Measurements from ENCODE around the gene NLRP8.
"Not testable (repeated sequence)": the region's sequence is repeated elsewhere in the genome, so short reads cannot be mapped to it uniquely, and the experiment has no call there.

NLRP8 gene

DNA sequence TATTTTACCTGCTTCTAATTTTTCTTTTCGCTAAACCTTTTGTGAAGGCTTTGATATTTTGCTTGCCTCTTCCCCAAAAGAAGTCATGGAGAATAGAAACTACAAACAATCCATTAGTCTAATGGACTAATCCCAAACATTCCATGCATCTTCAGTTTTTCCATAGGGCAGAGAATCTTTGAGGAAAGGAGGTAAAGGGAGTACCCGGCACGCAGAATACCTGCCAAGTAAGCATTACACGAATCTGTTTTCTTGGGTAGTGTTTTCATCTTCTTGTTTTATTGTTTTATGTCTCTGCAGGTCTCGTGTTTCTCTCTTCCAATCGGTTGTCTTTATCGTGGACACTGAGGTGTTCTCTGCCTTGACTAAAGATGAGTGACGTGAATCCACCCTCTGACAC lies at the start of gene NLRP8:
TSS of gene NLRP8 (plus strand) at position 301 of the 400 bp plus-strand sequence.
- no peak for DNase-seq (ENCODE audit: low spot score)

DNA sequence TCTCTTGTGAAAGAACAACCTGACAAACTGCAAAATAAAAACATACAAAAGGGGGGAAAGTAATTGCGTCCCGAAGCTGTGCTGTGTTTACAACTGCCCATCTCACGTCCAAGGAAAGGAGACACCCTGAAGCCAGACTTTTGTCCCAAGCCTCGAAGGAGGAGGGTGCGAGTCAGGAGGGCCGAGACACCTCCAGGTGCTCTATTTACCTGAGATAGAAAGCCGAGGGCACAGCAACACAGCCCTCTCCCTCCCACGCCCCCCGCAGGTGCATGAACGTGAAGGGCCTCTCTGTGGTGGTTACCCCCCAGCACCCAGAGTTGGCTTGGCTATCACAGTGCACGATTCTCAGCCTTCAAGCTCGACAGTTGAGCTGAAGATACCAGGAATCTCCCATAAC lies 48.7 kb upstream of the NLRP8 start:
- DNase-seq (ENCODE audit: low spot score) = no peak

DNA sequence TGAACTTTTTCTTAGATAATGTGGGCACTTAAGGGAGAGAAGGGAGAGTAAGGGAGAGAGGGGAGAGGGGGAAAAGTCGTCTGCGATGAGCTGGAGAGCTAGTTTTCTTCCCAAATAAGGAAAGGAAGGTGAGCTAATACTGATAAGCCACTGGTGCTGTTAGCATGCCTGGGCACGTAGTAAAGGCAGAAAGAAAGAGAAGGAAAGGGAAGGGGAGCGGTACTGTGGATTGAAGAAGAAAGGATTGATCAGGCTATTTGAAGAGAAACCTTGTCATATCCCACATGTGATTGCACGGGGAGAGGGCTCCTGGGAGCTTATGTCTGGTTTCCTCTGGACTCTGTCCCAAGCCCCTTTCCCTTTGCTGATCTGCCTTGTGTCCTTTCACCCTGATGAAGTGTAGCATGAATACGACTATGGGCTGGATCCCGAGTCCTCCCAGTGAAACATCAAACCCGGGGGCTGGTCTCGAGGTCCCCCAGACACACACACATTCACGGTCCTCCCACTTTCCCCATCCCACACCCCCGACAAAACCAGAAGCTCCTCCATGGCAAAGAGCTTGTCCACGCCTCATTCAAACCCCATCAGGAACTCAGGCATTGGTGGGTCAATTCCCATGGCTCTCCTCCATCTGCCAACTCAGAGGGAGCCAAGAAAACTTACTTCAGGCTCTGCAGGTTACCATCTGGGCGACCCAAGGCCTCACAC lies 46.1 kb upstream of the NLRP8 start:
- no peak for DNase-seq (ENCODE audit: low spot score)

GRCh38 chr19:55902080-55902751 lies 45.4 kb upstream of the NLRP8 start:
- no peak for DNase-seq (ENCODE audit: low spot score)

- no peak for DNase-seq (ENCODE audit: low spot score)
Observed at GRCh38 chr19:55907286-55907685, 40.3 kb upstream of the NLRP8 start.

DNA sequence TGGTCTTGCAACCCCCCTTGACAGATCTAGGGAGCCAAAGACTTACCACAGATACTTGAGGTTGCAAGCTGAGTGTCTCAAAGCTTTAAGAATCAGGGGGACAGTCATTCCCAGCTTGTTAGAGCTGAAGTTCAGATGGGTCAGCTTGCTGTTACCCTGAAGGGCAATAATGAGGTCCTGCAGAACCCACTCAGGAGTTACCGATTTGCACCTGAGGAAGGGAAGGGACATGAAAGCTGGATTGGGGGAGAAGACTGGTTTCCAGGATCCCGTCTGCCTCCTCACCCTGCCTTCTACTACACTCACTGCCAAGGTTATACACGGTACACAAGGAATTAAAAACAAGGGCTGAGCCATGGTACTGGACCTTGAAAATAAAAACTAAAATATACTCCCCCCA lies 39.9 kb upstream of the NLRP8 start:
- no peak for DNase-seq (ENCODE audit: low spot score)

DNA sequence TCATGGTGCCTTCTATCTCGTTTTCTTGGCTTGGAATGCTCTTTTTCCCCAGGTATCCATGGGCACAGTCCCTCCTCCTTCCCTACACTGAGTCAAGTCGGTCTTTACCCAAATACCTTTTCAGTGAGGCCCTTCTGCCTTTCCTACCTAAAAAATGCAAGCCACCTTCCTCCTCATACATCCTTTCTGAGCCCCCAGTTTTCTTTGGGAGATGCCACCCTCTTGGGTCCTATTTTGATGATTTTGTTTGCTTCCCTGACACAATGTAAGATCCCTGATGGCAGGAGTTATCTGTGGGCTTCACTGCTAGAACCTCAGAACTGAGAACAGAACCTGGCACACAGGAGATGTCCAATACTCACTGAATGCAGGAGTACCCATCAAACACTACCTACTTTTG lies 37.8 kb upstream of the NLRP8 start:
- no peak for DNase-seq (ENCODE audit: low spot score)

DNA sequence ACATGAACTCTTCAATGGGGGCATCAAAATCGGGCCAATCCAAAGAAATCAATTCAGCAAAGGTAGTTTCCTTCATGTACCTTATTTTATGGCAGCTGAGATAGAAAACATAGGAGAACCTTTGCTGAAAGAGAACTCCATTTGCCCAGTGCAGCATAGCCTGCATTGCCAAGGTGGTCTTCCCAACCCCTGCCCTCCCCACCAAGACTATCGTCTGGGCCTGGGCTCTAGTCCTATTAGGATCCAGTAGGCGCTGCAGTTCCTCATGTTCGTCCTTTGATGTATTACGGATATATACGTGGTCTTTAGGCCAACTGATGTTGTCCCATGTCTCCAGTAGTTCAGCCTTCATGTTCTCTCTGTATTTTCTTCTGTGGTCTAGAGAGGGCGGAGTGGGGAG lies 34.7 kb upstream of the NLRP8 start:
- DNase-seq (ENCODE audit: low spot score) = no peak

DNA sequence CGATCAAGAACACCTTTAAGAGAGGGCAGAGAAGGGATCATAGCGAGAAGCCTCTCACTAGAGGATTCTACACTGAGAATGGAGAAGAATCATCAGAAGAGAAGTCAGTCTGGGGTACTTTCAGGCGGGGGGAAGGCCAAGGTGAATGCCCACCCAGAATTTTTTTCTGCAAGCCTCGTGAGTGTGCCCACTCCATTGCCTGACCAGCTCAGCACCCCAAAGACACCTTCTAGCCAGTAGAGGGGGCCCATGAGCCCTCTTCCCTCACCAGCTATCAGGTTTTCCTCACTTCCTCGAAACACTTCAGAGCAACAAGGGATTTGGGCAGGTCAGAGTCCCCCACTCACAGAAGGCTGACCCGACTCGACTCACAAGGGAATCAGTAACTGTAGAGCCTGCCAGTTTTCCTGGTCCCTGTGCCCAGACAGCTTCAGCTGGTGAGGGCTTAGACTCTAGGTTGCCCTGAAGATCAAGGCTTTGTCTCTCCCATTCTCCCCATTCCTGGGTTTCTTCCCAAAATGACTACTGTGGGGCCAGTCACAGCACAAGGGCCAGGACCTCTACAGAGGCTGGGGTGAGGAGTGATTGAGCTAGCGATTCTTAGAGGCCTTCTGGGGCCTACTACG lies 33.9 kb upstream of the NLRP8 start:
- DNase-seq (ENCODE audit: low spot score) = no peak

- DNase-seq (ENCODE audit: low spot score) = no peak
Observed at GRCh38 chr19:55923556-55923955, 24.1 kb upstream of the NLRP8 start.

- DNase-seq (ENCODE audit: low spot score) = no peak
Observed at GRCh38 chr19:55927991-55928390, 19.6 kb upstream of the NLRP8 start.

DNA sequence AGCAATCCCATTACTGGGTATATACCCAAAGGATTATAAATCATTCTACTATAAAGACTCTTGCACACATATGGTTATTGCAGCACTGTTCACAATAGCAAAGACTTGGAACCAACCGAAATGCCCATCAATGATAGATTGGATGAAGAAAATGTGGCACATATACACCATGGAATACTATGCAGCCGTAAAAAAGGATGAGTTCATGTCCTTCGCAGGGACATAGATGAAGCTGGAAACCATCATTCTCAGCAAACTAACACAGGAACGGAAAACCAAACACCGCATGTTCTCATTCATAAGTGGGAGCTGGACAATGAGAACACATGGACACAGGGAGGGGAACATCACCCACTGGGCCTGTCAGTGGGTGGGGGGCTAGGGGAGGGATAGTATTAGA lies 18.4 kb upstream of the NLRP8 start:
- not testable (repeated sequence) for DNase-seq (ENCODE audit: low spot score)

GRCh38 chr19:55930996-55931515 lies 16.6 kb upstream of the NLRP8 start:
- DNase-seq (ENCODE audit: low spot score) = no peak

DNA sequence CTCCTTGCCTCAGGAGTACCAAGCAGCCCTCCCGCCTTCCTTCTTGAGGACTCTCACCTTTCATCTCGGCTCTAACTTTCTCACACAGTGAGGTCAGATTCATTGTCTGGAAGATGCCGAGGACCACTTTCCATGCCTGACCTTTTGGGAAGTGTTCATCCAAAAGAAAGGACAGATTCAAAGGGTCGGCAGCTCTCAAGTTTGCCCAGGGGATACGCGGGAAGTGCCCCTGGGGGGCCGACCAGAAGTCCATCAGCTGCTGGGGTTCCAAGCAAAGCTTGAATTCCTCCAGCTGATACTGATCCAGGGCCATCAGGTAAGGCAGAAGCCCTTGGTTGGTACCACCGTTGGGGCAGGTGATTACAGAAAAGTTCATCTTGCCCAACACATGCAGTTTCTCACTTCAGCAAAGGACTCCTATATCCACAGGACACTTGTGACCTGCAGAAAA lies 15.7 kb upstream of the NLRP8 start, which contains the start of gene NLRP13:
TSS of gene NLRP13 (minus strand) at position 401 of the 451 bp plus-strand sequence. CDS start at position 376, 25 bp downstream.
- no peak for DNase-seq (ENCODE audit: low spot score)

DNA sequence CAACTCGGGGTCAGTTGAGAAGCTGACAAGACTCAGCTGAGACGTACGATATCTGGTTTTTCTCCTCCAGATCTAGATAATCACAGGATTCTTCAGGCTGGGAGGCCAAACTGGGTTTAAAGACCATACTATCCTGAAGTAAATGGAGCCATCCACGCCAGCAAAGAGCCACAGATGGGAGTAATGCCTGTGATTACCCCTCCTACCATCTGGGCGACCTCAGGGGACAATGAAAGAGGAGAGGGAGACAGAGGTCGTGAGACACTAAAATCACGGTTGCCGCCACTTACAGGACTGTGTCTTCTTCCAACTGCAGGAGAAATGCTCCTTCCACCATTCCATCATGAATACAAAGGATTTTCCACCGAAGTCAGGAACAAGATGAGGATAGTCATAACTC lies 12.4 kb upstream of the NLRP8 start:
- DNase-seq (ENCODE audit: low spot score) = no peak

DNA sequence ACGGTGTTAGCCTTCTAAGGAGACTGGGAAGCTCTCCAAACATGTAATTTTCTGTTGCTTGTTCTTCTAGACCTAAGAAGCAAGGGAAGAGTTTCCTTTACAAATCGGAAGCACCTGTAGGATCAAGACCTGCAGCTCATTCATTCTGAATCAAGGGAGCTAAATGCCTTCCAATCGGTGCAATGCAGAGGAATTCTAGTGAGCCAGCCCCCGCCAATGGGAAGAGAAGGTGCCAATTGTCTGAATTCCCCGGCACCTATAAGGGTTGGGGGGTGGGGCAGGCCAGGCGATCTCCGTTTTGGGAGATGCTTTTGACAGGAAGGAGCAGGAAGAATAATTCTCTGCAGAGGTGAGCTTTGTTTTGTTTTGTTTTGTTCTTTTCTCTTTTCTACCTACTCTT lies 8.4 kb upstream of the NLRP8 start:
- no peak for DNase-seq (ENCODE audit: low spot score)

GRCh38 chr19:55940306-55940705 lies 7.3 kb upstream of the NLRP8 start:
- no peak for DNase-seq (ENCODE audit: low spot score)

GRCh38 chr19:55950566-55950965 lies 2.9 kb downstream of the NLRP8 start:
- not testable (repeated sequence) for DNase-seq (ENCODE audit: low spot score)

DNA sequence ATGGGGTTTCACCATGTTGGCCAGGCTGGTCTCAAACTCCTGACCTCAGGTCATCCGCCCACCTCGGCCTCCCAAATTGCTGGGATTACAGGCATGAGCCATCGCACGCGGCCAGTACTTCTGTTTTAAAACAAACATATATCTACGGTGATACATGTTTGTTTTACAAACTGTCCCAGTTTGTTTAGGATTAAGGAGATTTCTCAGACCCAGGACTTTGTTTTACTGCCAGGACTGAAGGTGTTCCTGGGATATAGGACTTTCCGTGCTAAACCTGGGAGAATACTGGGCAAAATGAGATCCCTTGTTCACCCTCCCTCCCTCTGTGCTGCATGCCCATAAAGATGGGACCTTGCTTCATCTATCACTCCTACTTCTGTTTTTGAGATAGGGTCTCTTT lies 8.8 kb downstream of the NLRP8 start:
- no peak for DNase-seq (ENCODE audit: low spot score)

- DNase-seq (ENCODE audit: low spot score) = no peak
Observed at GRCh38 chr19:55958356-55958755, 10.7 kb downstream of the NLRP8 start.

- DNase-seq (ENCODE audit: low spot score) = no peak
Observed at GRCh38 chr19:55959996-55960675, 12.5 kb downstream of the NLRP8 start.

DNA sequence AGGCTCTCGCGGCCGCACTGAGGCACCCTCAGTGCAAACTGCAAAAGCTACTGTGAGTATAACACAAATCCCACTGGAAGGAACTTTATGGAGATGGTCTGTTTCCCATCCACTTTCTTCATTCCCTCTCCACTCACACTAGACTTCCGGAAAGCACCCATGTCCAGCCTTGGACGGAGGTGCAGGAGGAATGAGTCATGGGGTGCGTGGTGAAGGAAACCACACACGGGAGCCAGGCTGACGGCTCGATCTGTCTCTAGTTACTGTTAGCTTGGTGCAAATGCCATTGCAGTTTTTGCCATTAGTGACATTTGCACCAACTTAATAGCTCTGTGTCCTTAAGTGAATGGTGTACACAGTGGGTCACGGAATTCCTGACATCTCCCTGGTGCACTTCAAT lies 14.6 kb downstream of the NLRP8 start:
- no peak for DNase-seq (ENCODE audit: low spot score)
